Heart left ventricle (tissue), 13 donors: ENCODE measurements around the gene WASL.

Experiments
- CTCF ChIP-seq, 12 donors: fragments of 200-600 bp; sonication (generic) in 4 of 12; IDR thresholded peaks; one replicate each; pipeline versions ENCODE4 v1.5.0 to v1.8.0; 2018 to 2022; ENCODE audit warnings: antibody characterized with exemption in 12 of 12, mild to moderate bottlenecking in 5 of 12
- POLR2A ChIP-seq, 2 donors: fragments of 450-650 bp; IDR thresholded peaks; one replicate each; pipeline ENCODE4 v1.6.1; 2017; ENCODE audit warnings: antibody characterized with exemption in 2 of 2, mild to moderate bottlenecking in 2 of 2, moderate library complexity in 2 of 2
- donor health status: ischemic (EF 13 %, LVEDD 7.1; RV severe dilation, severe dysfunction).
- donor health status: DM: no; HTN: yes; CAD: no.
- donor health status: DM: no; HTN: no; CAD: no.
- donor health status: ischemic (EF 25% LVEDD 6.9; RV normal size, moderate dysfunction).
- donor health status: ischemic (EF 25% LVEDD 5.7; RV mildly dilated, moderate dysfunction).
- donor health status: ischemic (EF 35%, LVEDD 5.7; RV mildly dilated, moderate dysfunction).
- donor health status: nonischemic (EF 11% LVEDD 7.7; RV severe dilation, severe dysfunction).
- donor health status: DM: yes; HTN: yes; CAD: no.
- donor health status: PGD.
- donor health status: ischemic (EF 29% LVEDD 5.4; RV normal size, mild dysfunction).
- donor health status: nonischemic (EF 23%, LVEDD 6.1; RV moderate dilation, normal function).

GRCh38 chr7:123673137-123673732 lies 75.6 kb downstream of the WASL start:
- TF ChIP-seq CTCF (IDR thresholded peaks at IDR 0.05) (no peak), POLR2A (IDR thresholded peaks at IDR 0.05) (no peak)
